Putamen (tissue), 1 donor: ENCODE data around the gene GOLGA5.

Experiments used
- DNase-seq: peaks from one replicate; pipeline ENCODE4 v3.0.0-alpha.2; 2016; ENCODE audit warnings: low spot score

The GOLGA5 gene

GRCh38 chr14:92883066-92883465, 89.0 kb downstream of the GOLGA5 start:
- DNase-seq, result no peak

- no peak for DNase-seq
Measured at GRCh38 chr14:92884410-92884809, 90.3 kb downstream of the GOLGA5 start.

GRCh38 chr14:92885279-92886061, 91.4 kb downstream of the GOLGA5 start:
- DNase-seq, result no peak

- no peak for DNase-seq
Measured at GRCh38 chr14:92886337-92886736, 92.2 kb downstream of the GOLGA5 start.

- DNase-seq, result no peak
Measured at GRCh38 chr14:92887157-92887556, 93.1 kb downstream of the GOLGA5 start.

- DNase-seq, result no peak
Measured at GRCh38 chr14:92888896-92889295, 94.8 kb downstream of the GOLGA5 start.
